ENCODE measurements around the gene SYPL2.

SYPL2 gene

DNA sequence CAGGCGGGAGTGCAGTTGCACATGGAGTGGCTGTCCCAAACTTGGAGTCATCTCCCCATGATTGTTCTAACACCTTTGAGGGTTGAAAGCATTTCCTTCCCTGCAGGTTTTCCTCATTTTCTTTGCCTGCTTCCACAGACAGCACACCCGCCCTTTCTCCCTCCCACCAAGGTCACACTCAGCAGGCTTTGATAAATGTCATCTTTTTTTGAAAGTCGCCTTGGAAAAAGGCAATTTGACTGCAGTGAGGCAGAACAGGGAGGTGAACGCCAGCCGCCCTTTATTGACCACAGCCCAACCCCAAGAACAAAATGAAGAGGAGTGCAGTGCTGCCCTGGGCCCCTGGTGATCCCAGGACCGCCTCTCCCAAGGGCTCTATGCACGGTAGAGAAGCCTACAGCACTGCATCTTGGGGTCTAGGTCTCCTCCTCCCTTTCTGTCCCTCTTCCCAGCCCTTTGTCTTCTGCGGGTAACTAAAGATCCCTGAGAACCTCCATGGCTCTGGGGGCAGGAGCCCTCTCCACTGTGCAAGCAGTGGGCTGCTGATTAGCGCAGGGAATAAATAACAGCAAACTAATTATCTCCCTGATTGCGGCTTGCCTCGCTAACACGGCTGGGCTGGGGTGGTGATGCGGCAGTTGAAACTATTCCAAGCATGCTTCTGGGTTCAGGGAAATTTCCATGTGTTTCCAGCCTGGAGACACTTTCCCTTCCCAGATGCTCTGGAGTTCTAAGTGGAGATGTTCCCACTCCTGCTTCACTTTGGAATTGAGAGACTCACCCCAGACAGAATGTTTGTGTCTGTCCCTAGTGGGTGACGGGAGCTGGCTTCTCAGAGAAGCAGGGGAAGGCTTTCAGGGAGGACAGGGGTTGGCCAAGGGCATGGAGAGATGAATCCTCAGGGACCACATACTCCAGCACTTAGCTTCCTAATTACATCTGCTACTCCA is 54.9 kb downstream of the SYPL2 start:
- DNase-seq, result no peak

DNA sequence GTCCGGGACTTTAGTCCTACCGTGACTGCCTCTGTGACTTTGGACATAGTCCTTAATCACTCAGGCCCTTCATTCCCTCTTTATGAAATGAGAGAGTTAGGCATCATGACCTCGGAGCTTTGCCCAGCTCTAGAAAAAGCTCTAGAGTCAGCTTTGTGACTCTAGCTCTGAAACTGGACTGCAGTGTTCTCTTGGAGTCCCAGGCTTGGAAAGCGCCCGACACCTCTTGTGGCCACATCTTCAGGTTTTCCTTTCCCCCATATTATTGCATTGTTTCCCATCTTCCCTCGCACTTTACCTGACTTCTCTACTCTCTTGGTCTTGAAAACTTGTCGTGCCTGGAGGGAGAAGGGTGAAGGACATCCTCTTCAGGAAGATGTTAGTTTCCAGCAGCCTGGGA is 55.7 kb downstream of the SYPL2 start:
- DNase-seq, result no peak

DNA sequence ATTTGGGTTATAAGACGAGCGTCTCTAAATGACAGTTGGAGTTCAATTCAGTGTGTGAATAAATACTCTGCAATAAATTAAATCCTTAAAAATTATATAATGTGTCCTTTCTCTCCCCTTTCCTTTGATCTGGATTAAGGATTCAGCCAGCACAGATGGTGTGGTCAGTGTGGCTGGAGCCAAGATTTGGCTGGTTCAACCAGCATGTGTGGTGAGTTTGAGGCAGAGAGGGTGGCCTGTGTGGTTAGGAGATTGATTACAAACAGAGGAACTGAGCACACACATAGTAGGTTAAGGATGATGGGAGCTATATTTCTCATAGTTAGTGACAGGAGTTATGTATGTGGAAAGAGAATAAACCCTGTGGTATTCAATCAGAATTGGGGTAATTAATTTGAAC is 57.4 kb downstream of the SYPL2 start:
- no peak for DNase-seq

DNA sequence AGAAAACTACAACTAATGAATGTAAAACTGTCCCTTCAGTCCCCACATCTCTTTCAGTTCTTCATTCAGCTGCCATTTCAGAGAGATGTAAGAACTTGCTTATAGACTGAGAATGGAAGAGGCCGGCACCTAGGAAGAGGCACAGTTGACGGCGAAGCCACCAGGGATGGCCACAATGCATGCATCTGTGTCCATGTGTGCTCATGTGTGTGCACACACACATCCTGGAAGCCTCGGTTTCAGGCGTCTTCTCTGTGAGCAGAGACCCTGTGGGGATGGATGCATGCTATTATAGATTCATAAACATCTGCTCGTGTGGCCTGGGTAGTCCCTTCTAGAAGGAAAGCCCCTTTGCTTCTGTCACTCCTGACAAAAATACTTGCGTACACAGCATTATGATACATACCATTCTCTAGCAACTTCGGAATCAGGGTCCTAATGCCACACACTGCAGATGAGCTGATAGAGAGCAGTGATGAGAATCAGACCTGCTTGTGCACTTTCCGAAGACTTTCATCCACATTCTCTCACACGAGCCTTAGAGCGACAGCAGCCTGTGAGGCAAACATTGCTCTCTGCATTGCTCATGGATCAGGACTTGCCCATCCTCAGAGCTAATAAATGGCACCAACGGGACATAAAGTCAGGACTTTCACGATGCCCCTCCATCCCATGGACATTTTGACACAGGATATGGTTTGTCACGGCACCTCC is 60.9 kb downstream of the SYPL2 start:
- no peak for DNase-seq

DNA sequence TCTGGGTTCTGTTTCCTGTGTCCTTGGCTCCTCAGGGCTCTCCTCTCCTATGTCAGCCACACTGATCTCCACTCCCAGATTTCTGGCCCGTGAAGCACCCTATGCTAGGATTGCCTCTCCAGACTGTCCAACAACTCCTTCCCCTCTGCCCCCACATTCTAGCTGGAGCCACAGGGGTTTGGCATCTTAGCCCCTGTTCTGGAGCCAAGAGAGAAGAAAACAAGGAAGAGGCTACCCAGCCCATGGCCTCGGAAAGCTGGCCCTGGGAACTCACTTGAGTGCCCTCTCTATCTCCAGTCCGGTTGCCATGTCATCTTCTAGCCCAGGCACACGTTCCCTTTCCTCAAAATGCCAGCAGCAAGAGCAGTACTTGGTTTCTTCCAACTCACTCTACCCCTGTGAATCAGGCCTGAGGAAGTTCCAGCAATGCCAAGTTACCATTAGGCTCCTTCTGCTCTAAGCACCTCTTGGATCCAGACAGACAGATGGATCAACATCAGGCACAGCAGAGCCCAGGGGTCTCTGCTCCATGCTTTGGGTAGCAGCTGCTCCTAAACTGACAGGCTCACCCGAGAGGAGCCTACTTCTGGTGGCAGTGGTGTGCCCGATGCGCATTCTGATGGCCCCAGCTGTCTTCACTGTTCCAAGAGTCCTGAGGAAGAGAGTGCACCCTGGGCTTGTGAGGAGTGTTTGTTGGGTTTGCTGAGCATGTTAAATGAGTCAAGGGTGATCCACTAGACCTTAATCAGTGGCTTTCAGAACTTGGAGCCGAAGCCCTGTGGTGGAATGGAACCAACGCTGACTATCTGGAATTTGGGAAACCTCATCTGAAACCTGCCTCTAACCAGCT is 61.7 kb downstream of the SYPL2 start:
- no peak for DNase-seq

DNA sequence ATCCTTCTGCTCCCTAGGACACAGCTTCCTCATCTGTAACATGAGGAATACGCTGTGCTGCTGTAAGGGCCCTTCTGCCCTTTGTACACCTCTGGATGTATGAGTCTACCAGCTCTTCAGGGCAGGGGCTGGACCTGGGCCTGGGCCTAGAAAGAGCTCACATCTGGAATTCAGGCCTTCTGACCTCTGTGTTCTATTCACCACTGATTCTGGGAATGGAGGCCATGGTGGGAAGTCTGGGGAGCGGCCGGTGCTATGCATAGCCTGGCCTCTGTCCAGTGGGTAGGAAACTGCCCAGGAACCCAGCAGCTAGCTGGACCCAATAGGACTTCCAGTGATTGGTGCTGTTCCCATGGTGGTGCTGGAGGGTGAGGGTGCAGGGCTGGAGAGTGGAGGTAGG is 62.4 kb downstream of the SYPL2 start:
- DNase-seq, result no peak

DNA sequence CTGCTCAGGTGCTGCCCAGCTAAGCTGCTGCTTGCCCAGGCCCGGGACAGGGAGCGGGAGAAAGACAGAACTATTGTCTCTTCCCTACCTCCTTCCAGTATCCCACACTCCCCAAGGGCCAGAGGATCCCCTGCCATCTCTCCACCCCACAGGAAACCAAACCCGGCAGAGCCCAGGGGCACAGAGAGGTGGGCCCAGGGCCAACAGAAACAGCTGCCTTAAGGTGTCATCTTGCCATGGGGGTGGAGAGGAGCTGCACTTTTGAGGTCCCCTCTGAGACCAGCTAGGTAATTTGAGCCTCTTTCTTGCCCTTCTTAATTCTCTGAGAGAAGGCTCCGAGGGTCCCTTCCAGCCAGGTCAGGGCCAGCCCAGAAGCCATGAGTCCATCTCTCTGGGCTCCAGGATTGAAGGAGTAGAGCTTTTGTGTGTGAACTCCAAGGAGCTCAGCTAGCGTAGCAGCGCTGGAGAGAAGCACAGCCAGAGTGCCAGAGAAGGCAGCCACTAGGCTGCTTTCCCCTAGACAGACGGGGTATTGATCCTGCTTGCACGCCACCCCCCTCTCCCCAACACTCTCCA is 63.6 kb downstream of the SYPL2 start:
- DNase-seq, result no peak

DNA sequence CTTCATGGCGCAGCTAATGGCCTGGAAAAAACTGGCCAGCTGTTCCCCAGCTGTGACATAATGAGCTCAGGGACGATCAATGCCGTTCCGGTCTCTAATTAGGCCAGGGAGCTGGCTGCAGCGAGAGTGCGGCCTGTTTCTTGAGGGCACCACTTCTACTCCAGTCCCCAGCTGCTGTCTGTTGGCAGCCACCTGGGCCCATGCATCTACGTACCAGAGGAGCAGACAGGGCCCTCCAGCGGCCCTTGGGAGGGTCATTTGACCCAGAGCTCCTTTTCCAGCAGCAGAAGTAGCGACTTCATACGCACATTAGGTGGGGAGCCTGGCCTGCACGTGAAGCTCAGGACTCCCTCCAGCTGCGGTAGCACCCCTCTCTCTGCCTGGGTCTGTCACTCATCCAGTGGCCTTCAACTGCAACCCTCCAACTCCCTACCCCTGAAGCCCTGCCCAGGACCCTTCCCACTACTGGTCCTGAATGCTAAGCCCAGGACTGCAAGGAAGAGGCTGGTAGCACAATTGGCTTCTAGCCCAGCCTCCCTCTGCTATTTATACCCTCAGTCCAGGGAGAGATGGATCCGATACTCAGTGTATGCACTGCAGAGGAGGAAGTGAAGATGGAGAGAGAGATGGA is 64.2 kb downstream of the SYPL2 start:
- no peak for DNase-seq

DNA sequence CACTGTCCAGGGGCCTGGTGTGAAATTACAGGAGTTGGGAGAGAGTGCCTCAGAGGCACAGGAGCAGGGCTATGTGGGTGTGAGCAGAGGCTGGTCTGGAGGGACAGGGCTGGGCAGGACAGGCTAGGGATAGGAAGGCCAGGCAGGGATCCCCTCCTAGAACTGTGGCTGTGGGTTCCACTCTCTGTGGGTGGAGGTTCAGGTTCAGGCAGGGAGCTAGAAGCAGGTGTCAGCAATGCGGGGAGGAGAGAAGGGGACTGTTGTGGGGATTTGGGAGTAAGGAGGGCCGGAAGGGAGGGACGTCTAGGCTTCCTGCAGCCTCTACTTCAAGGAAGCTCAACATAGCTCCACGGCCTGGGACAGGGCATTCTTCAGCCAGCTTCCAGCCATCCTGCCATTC is 65.0 kb downstream of the SYPL2 start:
- DNase-seq, result no peak
